Measurements from ENCODE around the gene AIG1.
"Not testable (repeated sequence)": the region's sequence is repeated elsewhere in the genome, so short reads cannot be mapped to it uniquely, and the experiment has no call there.

Gene AIG1

DNA sequence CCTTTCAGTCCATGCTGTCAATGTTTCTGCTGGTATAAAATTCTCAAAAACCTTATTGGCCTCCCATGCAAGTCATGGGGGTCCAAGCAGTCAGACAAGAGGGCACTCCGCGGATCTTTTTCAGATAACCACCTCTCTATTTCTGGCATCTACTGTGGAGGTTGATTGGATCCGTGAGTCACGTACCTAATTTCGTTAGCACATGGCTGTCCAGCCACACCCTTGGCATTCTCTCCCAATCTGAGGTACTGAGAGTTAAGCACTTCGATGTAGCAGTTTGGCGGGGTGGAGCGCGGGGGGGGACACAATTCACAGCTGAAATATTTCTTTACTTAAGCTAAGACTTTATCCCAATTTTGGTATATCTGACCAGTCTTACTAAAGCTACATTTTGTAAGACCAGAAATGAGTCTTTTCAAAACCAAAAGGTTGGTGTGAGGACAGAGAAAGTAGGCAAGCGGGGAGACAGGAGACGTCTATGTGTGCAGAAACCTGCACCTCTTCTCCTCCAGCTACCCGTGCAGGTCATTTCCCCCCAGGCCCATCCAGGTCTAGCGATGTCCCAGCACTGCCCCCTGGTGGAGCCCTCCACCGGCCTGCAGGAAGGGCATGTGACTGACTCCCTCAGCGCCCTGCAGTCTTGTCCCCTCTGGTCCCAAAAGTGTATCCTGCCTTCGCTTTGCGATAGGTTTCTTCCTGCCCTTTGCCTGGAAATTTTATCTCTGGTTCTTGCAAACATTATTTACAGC lies 276.7 kb downstream of the AIG1 start:
- DNase-seq: no peak

GRCh38 chr6:143339223-143339622 lies 278.5 kb downstream of the AIG1 start:
- no peak for DNase-seq

- not testable (repeated sequence) for DNase-seq
Observed at GRCh38 chr6:143345477-143345876, 284.8 kb downstream of the AIG1 start.

- no peak for DNase-seq
Observed at GRCh38 chr6:143346004-143346403, 285.3 kb downstream of the AIG1 start.

- no peak for DNase-seq
Observed at GRCh38 chr6:143348531-143348930, 287.8 kb downstream of the AIG1 start.

DNA sequence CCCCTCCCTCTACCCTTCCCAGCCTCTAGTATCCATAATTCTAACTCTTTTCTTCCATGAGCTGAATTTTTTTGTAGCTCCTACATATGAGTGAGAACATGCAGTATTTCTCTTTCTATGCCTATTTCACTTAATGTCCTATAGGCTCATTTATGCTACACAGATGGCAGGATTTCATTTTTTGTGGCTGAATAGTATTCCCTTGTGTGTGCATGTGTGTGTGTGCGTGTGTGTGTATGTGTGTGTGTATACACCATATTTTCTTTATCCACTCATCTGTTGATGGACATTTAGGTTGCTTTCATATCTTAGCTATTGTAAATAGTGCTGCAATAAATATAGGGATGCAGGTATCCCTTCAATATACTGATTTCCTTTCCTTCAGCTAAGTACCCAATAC lies 288.8 kb downstream of the AIG1 start:
- no peak for DNase-seq

GRCh38 chr6:143356101-143356880 lies 295.6 kb downstream of the AIG1 start:
- no peak for DNase-seq

DNA sequence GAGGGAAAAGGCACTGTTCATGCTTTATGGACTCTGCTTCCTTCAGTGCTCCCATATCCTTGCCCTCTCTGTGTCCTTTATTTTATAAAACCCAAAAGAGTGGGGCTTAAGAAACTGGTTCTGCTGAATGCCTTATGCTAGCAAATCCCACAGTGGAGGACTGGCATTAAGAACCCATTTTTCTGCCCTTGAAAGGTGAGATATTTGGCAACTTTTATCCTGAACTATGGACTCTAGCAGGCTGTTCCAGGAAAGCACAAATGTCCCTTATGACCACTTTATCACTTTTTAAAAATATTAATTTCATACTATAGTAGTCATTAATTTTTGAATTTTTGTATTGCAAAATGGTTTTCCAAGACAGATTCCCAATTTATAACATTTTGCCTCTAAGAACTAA lies 296.5 kb downstream of the AIG1 start:
- DNase-seq: no peak

DNA sequence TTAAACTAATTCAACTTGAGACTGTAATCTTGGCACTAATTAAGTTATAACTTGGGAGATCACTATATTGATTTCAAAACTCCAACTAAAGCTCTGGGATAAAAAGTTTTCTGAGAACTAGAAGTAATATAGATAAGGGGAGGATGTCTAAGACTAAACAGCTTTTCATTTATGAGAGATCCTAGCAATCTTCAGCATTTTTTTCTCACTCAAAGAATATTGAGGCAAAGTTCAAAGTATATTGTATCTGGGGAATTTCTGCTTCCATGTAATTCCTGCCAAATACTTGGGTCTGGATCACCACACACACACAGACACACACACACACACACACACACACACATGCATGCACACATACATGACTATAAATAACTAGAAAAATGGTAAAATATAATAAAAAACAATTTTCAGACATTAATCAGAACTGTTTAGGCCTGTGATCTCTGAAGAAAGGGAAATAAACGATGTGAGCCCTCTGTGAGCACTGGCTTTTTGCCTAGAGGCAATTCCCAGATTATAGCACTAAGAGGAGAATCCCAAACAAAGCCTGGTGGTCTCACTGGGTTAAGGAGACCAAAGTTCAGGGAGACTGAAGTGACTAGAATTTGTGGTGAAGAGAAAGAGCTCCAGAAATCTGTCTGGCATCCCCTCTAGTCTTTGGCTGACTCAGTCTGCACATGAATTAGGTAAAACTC lies 297.0 kb downstream of the AIG1 start:
- DNase-seq: peak; percentile 45

GRCh38 chr6:143361536-143362191 lies 301.0 kb downstream of the AIG1 start:
- DNase-seq: peak; percentile 99

DNA sequence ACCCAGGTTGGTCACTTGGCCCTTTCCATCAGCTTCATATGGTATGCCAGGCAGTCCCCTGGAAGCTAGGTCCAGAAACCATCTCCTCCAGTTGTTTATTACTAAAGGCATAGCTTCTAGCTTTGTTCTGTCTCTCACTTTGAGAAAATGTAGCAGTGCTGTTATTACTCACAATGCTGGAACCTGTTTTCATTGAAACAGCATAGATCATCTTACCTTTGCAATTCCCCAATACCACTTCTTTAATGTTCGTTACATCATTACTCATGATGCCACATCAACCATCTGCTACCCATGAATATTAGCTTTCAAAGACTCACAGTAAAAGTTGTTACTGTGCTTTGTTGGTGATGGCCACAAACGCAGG lies 301.5 kb downstream of the AIG1 start:
- DNase-seq: peak; percentile 18

- no peak for DNase-seq
Observed at GRCh38 chr6:143363299-143363698, 302.6 kb downstream of the AIG1 start.

- no peak for DNase-seq
Observed at GRCh38 chr6:143368426-143368825, 307.7 kb downstream of the AIG1 start.

GRCh38 chr6:143369971-143370370 lies 309.3 kb downstream of the AIG1 start:
- DNase-seq: no peak

GRCh38 chr6:143370812-143371370 lies 310.2 kb downstream of the AIG1 start:
- no peak for DNase-seq

DNA sequence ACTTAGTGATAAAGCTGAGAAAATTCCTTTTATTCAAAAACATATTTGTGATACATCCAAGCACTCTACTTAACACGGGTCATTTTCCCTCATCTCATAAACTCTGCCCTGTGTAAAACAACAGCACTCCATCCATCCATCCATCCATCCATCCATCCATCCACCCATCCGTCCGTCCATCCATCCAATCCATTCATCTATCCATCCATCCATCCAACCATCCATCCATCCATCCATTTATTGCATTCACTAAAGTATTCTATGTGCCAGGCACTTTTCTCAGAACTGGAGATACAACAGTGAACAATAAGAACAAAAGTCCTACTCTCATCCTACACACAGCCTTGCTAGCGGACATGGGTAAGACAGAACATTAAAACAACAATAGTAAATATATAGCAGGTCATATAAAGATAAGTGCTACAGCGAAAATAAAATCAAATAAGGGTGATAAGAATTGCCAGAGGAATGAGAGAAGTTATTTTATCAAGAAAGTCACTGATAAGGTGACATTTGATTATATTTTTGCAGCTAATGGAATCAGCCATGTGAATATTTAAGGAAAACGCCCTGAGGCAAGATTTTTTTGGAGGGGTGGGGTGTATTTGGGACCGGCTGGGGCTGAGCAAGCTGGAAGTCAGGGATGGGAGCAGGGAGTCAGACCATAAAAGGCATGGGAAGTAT lies 311.7 kb downstream of the AIG1 start:
- DNase-seq: no peak

DNA sequence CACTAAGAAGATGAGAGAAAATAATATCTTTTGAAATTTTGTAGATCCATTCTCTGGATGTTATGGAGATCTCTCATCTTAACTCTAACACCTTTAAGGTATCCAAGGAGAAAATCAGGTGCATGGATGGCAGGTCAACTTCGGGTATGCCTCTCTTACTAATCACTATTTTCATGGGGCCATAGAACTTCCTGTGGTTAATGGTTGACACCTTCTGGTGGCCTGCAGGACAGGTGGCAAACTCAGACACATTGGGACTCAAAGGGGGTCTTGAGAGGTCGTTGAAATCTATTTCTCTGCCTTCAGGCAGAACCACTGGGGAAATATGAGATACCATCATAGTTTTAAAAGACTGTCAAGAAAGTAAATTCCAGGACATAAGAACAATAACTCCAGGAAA lies 313.3 kb downstream of the AIG1 start:
- no peak for DNase-seq

- DNase-seq: no peak
Observed at GRCh38 chr6:143375022-143375585, 314.4 kb downstream of the AIG1 start.

- DNase-seq: no peak
Observed at GRCh38 chr6:143376375-143376774, 315.7 kb downstream of the AIG1 start.

- no peak for DNase-seq
Observed at GRCh38 chr6:143376861-143377260, 316.2 kb downstream of the AIG1 start.

- DNase-seq: no peak
Observed at GRCh38 chr6:143385636-143386035, 324.9 kb downstream of the AIG1 start.

DNA sequence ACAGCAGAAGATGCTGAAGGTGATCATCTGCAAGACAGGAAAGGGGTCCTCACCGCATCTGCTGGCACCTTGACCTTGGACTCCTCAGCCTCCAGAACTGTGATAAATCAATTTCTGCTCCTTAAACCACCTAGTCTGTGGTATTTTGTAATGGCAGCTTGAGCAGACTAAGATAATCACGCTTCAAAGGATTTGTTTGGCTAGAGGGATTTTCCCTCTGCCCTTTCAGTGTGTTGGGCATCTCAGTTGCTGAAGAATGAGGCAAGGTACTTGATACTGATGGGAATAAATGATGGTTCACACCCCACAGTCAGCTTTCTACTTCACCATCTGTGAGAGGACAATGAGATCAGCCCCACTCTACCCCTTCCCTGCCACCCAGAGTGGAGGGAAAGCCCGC lies 329.6 kb downstream of the AIG1 start:
- DNase-seq: no peak
